ENCODE results near the gene PACSIN1.

DNA sequence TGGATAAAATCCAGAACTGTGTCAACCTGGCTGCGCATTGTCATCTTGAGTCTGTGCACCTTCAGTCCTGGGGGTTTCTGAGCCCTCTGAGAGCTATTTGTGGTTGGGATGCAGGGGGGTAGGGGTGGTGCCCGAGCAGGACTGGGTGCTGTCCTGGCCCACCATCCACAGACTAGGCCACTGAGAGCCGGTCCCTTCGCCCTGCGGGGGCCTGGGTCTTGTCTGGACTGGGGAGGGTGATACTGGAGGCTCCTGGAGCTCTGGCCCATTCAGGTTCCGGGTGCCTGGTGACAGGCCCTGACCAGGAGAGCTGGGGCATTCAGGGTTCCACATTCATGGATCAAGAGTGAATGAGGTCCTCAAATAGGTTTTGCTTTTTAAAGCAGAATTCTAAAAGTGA, 69.3 kb downstream of the PACSIN1 start:
- TF ChIP-seq, protein P1, sequence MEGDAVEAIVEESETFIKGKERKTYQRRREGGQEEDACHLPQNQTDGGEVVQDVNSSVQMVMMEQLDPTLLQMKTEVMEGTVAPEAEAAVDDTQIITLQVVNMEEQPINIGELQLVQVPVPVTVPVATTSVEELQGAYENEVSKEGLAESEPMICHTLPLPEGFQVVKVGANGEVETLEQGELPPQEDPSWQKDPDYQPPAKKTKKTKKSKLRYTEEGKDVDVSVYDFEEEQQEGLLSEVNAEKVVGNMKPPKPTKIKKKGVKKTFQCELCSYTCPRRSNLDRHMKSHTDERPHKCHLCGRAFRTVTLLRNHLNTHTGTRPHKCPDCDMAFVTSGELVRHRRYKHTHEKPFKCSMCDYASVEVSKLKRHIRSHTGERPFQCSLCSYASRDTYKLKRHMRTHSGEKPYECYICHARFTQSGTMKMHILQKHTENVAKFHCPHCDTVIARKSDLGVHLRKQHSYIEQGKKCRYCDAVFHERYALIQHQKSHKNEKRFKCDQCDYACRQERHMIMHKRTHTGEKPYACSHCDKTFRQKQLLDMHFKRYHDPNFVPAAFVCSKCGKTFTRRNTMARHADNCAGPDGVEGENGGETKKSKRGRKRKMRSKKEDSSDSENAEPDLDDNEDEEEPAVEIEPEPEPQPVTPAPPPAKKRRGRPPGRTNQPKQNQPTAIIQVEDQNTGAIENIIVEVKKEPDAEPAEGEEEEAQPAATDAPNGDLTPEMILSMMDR (IDR thresholded peaks at IDR 0.05; ENCODE audit: poor library complexity), result no peak
- TF ChIP-seq EZH2 (IDR thresholded peaks at IDR 0.05; ENCODE audit: borderline replicate concordance), result no peak
- no peak for TF ChIP-seq EZH2phosphoT487 (IDR thresholded peaks at IDR 0.05; ENCODE audit: low read depth, severe bottlenecking, unreplicated experiment)

Measured in hepatocyte (in vitro differentiated cells).